Hepatocyte (in vitro differentiated cells): ENCODE data around the gene FCGR3B.
"Not testable (repeated sequence)": the region's sequence is repeated elsewhere in the genome, so short reads cannot be mapped to it uniquely, and the experiment has no call there.

Experiments
- CTCF ChIP-seq: fragments of 200-600 bp; sonication (generic); IDR thresholded peaks from 2 replicates; pipeline ENCODE4 v1.5.1; 2016; ENCODE audit warnings: antibody characterized with exemption, mild to moderate bottlenecking; ENCODE audit not compliant: poor library complexity
- EZH2 ChIP-seq: fragments of 200-600 bp; sonication (generic); IDR thresholded peaks from 2 replicates; pipeline ENCODE4 v1.6.1; 2016; ENCODE audit warnings: antibody characterized with exemption, mild to moderate bottlenecking, borderline replicate concordance

DNA sequence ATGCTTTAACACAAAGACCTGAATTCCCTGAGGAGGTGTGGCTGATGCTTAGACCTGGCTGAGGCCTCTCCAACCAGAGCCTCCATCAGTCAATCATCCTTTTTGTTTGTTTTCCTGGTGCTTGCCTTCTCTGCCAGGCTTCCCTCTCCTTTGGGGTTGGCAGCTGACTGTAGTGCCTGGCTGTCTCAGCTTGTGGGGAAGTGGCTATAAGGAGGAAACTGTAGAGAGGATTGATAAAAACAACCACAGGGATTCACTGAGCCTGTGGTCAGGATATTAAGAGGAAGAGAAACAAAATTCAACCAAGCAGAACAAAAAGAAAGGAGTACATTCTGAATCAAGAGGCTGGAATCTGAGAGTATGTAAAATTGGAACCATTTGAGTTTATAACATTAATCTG, 27.5 kb upstream of the FCGR3B start:
- not testable (repeated sequence) for TF ChIP-seq EZH2, CTCF
